Measurements from ENCODE around the gene ICE2. TPM values are rescaled to one million over a fixed set of nuclear protein-coding genes. Genes with fewer than 3 reads are reported as not detected.

Gene ICE2
- total RNA-seq, 2 experiments from 2014 or later: 74.1 to 74.5 TPM

- ChIA-PET POLR2A (interaction anchor here (0.6 to 1.2 kb wide), 2 partner anchors 12 to 986 kb away, joined by 3 read pairs; partner anchors contain the start of gene ANXA2), CTCF (interaction anchor here (1.3 kb wide), 1 partner anchor 58 kb away, joined by 4 read pairs; no protein-coding TSS in a partner anchor)
- DNase-seq (no peak), ATAC-seq (no peak)
- no peak for TF ChIP-seq CTCF (IDR thresholded peaks at IDR 0.05)
- Mint-ChIP-seq H3K27me3 (peaks cover 4% of the 10 kb centered on the region), H3K4me3 (no peak overlapping the region), H3K36me3 (ENCODE audit: low read depth) (peaks cover 7% of the 10 kb centered on the region), H3K27ac (no peak overlapping the region), H3K4me1 (ENCODE audit: low read depth) (peaks cover 25% of the 10 kb centered on the region), H3K9me3 (no peaks in the 10 kb centered on the region)
- intact Hi-C loops (cut with micrococcal nuclease): no loop called here
Observed at GRCh38 chr15:60385620-60386552, 93.1 kb downstream of the ICE2 start.

- H3K27ac Mint-ChIP-seq: no peak overlapping the region
- H3K4me1 Mint-ChIP-seq (ENCODE audit: low read depth): peaks cover 14% of the 10 kb centered on the region
- H3K4me3 Mint-ChIP-seq: no peak overlapping the region
- peaks cover 4% of the 10 kb centered on the region for H3K27me3 Mint-ChIP-seq
- H3K9me3 Mint-ChIP-seq: no peaks in the 10 kb centered on the region
- TF ChIP-seq CTCF (IDR thresholded peaks at IDR 0.05): no peak
- ChIA-PET CTCF (no interaction called here), POLR2A (interaction anchor here (1.2 kb wide), 1 partner anchor 14 kb away, joined by 3 read pairs; the partner anchor contains the start of gene ANXA2)
- peaks cover 7% of the 10 kb centered on the region for H3K36me3 Mint-ChIP-seq (ENCODE audit: low read depth)
- intact Hi-C loops (cut with micrococcal nuclease): no loop called here
- DNase-seq: no peak
- no peak for ATAC-seq
Observed at GRCh38 chr15:60384526-60385126, 94.3 kb downstream of the ICE2 start.

GRCh38 chr15:60384053-60384452 lies 94.9 kb downstream of the ICE2 start:
- no peak for DNase-seq
- CTCF ChIA-PET: no interaction called here
- POLR2A ChIA-PET: no interaction called here
- H3K4me1 Mint-ChIP-seq (ENCODE audit: low read depth): peaks cover 9% of the 10 kb centered on the region
- intact Hi-C loops (cut with micrococcal nuclease): no loop called here
- H3K4me3 Mint-ChIP-seq: no peak overlapping the region
- H3K27me3 Mint-ChIP-seq: peaks cover 4% of the 10 kb centered on the region
- ATAC-seq: no peak
- H3K9me3 Mint-ChIP-seq: no peaks in the 10 kb centered on the region
- H3K36me3 Mint-ChIP-seq (ENCODE audit: low read depth): peaks cover 7% of the 10 kb centered on the region
- TF ChIP-seq CTCF (IDR thresholded peaks at IDR 0.05): no peak
- H3K27ac Mint-ChIP-seq: no peak overlapping the region

GRCh38 chr15:60382773-60383674 lies 95.9 kb downstream of the ICE2 start:
- no peak for ATAC-seq
- CTCF ChIA-PET: no interaction called here

More at GRCh38 chr15:60382773-60383674, 95.9 kb downstream of the ICE2 start:
- Mint-ChIP-seq H3K36me3 (ENCODE audit: low read depth) (peaks cover 7% of the 10 kb centered on the region), H3K4me1 (ENCODE audit: low read depth) (peaks cover 4% of the 10 kb centered on the region), H3K9me3 (no peaks in the 10 kb centered on the region), H3K27me3 (peaks cover 4% of the 10 kb centered on the region), H3K27ac (no peak overlapping the region), H3K4me3 (no peak overlapping the region)
- TF ChIP-seq CTCF (IDR thresholded peaks at IDR 0.05): no peak
- no peak for DNase-seq
- POLR2A ChIA-PET: no interaction called here
- intact Hi-C loops (cut with micrococcal nuclease): no loop called here
